Vagina (tissue), 2 donors: ENCODE results near the gene GPANK1. TPM values are rescaled to one million over a fixed set of nuclear protein-coding genes. Genes with fewer than 3 reads are reported as not detected.

ENCODE experiments used
- DNase-seq, 2 donors: peaks; one replicate each; pipeline ENCODE4 v3.0.0-alpha.2; 2017; ENCODE audit errors: extremely low spot score in 2 of 2
- H3K27ac ChIP-seq: fragments of 200-600 bp; sonication (generic); one replicate; pipeline ENCODE4 v1.5.1; 2019
- H3K27me3 ChIP-seq: fragments of 200-600 bp; sonication (generic); one replicate; pipeline ENCODE4 v1.5.1; 2019
- H3K36me3 ChIP-seq, 2 donors: fragments of 200-600 bp; sonication (generic); one replicate each; pipeline ENCODE4 v1.5.1; 2017 to 2019
- H3K4me1 ChIP-seq: fragments of 200-600 bp; sonication (generic); one replicate; pipeline ENCODE4 v1.5.1; 2019
- H3K4me3 ChIP-seq, 2 donors: fragments of 200-600 bp; sonication (generic); 1 replicate in 1 of 2; 2 replicates in 1 of 2; pipeline ENCODE4 v1.5.1; 2016 to 2019
- H3K9me3 ChIP-seq: fragments of 200-600 bp; sonication (generic); one replicate; pipeline ENCODE4 v1.5.1; 2019
- POLR2A ChIP-seq, 2 donors: fragments of 450-650 bp; IDR thresholded peaks; one replicate each; pipeline ENCODE4 v1.6.1; 2017; ENCODE audit warnings: antibody characterized with exemption in 2 of 2, mild to moderate bottlenecking in 2 of 2, moderate library complexity in 2 of 2
- POLR2AphosphoS5 ChIP-seq, 2 donors: sonication (generic); formaldehyde crosslinking; IDR thresholded peaks; one replicate each; pipeline ENCODE4 v1.9.0; 2017; ENCODE audit warnings: antibody characterized with exemption in 2 of 2, mild to moderate bottlenecking in 2 of 2, low read depth in 1 of 2; ENCODE audit not compliant: insufficient read depth in 1 of 2
- intact Hi-C: fragments of 100-400 bp; cut with DNase I; formaldehyde crosslinking; loops from one replicate; pipeline ENCODE4 v1.15.1; 2023
- total RNA-seq: library from RNA; depleted of rRNA; stranded (reverse); fragments of >200 nt; gene quantifications from one replicate; pipeline ENCODE4 v1.2.3, GENCODE V29; 2016
- TF ChIP-seq, protein P1 (sequence below), 3 experiments: fragments of 450-650 bp in 2 of 3; fragments of 200-600 bp in 1 of 3; sonication (generic) in 1 of 3; IDR thresholded peaks; one replicate each; pipeline ENCODE4 v1.5.1; 2017 to 2019; ENCODE audit warnings: antibody characterized with exemption in 3 of 3, mild to moderate bottlenecking in 2 of 3, moderate library complexity in 2 of 3

Gene GPANK1
- total RNA-seq, 1 donor from 2014 or later: 16.9 TPM

DNA sequence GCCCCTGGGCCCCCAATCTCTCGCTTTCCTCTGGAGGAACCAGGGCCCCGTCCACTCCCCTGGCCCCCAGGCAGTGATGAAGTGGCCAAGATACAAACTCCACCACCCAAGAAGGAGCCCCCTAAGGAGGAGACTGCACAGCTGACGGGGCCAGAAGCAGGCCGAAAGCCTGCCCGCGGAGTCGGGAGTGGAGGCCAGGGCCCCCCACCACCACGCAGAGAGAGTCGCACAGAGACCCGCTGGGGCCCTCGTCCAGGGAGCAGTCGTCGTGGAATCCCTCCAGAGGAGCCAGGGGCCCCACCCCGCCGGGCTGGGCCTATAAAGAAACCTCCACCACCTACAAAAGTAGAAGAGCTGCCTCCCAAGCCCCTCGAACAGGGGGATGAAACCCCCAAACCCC is 33.6 kb downstream of the GPANK1 start:
- Histone ChIP-seq H3K27me3 (no peaks in the 10 kb centered on the region), H3K9me3 (no peaks in the 10 kb centered on the region), H3K4me3 (no peak overlapping the region), H3K27ac (no peak overlapping the region), H3K36me3 (peaks cover 0 to 97% of the 10 kb centered on the region in 2 donors), H3K4me1 (no peaks in the 10 kb centered on the region)
- no peak for TF ChIP-seq POLR2AphosphoS5 (IDR thresholded peaks at IDR 0.05; ENCODE audit: insufficient read depth in 1 of 2, low read depth in 1 of 2)
- TF ChIP-seq POLR2A (IDR thresholded peaks at IDR 0.05): no peak
- TF ChIP-seq, protein P1, sequence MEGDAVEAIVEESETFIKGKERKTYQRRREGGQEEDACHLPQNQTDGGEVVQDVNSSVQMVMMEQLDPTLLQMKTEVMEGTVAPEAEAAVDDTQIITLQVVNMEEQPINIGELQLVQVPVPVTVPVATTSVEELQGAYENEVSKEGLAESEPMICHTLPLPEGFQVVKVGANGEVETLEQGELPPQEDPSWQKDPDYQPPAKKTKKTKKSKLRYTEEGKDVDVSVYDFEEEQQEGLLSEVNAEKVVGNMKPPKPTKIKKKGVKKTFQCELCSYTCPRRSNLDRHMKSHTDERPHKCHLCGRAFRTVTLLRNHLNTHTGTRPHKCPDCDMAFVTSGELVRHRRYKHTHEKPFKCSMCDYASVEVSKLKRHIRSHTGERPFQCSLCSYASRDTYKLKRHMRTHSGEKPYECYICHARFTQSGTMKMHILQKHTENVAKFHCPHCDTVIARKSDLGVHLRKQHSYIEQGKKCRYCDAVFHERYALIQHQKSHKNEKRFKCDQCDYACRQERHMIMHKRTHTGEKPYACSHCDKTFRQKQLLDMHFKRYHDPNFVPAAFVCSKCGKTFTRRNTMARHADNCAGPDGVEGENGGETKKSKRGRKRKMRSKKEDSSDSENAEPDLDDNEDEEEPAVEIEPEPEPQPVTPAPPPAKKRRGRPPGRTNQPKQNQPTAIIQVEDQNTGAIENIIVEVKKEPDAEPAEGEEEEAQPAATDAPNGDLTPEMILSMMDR (IDR thresholded peaks at IDR 0.05): no peak
- intact Hi-C loops: no loop called here
- no peak for DNase-seq

DNA sequence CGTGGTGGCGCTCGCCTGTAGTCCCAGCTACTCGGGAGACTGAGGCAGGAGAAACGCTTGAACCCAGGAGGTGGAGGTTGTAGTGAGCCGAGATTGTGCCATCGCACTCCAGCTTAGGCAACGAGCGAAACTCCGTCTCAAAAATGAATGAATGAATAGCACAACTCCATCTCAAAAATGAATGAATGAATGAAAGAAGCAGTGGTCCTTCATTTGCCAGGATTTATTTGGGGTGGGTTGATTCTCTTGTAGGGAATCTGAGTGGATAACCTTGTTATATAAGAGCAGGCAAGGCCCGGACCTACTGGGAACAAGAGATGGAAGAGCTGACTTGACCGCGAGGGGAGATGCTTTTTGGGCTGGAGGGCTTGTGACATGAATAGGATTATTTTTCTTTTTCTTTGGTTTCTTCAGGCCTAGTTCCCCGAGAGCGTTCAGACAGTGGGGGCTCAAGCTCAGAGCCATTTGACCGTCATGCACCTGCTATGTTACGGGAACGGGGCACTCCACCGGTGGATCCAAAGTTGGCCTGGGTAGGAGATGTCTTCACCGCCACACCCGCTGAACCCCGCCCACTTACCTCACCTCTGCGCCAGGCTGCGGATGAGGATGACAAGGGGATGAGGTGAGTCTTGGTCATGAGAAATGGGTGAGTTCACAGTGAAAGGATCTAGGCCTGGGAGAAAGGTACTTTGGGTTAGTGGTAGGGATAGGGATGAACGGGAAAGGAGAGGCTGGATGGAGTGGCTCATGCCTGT is 34.4 kb downstream of the GPANK1 start:
- intact Hi-C loops: no loop called here
- TF ChIP-seq, protein P1 (IDR thresholded peaks at IDR 0.05): no peak
- TF ChIP-seq POLR2A (IDR thresholded peaks at IDR 0.05) (no peak), POLR2AphosphoS5 (IDR thresholded peaks at IDR 0.05; ENCODE audit: insufficient read depth in 1 of 2, low read depth in 1 of 2) (no peak)
- H3K36me3 ChIP-seq: peaks cover 0 to 97% of the 10 kb centered on the region in 2 donors

GRCh38 chr6:31629014-31629413 is 35.8 kb downstream of the GPANK1 start:
- TF ChIP-seq POLR2AphosphoS5 (IDR thresholded peaks at IDR 0.05; ENCODE audit: insufficient read depth in 1 of 2, low read depth in 1 of 2) (no peak), POLR2A (IDR thresholded peaks at IDR 0.05) (no peak)
- TF ChIP-seq, protein P1 (IDR thresholded peaks at IDR 0.05): no peak
- Histone ChIP-seq H3K36me3 (peaks cover 0 to 97% of the 10 kb centered on the region in 2 donors), H3K27ac (no peak overlapping the region), H3K4me3 (no peak overlapping the region), H3K27me3 (no peaks in the 10 kb centered on the region), H3K4me1 (no peaks in the 10 kb centered on the region), H3K9me3 (no peaks in the 10 kb centered on the region)
- DNase-seq: no peak
- intact Hi-C loops: no loop called here

More for the DNA sequence above, 34.4 kb downstream of the GPANK1 start:
- Histone ChIP-seq H3K27ac (no peak overlapping the region), H3K4me3 (no peak overlapping the region), H3K27me3 (no peaks in the 10 kb centered on the region), H3K9me3 (no peaks in the 10 kb centered on the region), H3K4me1 (no peaks in the 10 kb centered on the region)
- no peak for DNase-seq

- intact Hi-C loops: no loop called here
- H3K36me3 ChIP-seq: peaks cover 0 to 94% of the 10 kb centered on the region in 2 donors
- H3K4me3 ChIP-seq: no peak overlapping the region
- no peaks in the 10 kb centered on the region for H3K9me3 ChIP-seq
- H3K27ac ChIP-seq: no peak overlapping the region
- H3K4me1 ChIP-seq: peaks cover 2% of the 10 kb centered on the region
- TF ChIP-seq POLR2A (IDR thresholded peaks at IDR 0.05): no peak
- TF ChIP-seq POLR2AphosphoS5 (IDR thresholded peaks at IDR 0.05; ENCODE audit: insufficient read depth in 1 of 2, low read depth in 1 of 2): no peak
- TF ChIP-seq, protein P1 (IDR thresholded peaks at IDR 0.05): no peak
- no peaks in the 10 kb centered on the region for H3K27me3 ChIP-seq
- DNase-seq: no peak
These were observed 37.0 kb downstream of the GPANK1 start for GRCh38 chr6:31627690-31628287.

DNA sequence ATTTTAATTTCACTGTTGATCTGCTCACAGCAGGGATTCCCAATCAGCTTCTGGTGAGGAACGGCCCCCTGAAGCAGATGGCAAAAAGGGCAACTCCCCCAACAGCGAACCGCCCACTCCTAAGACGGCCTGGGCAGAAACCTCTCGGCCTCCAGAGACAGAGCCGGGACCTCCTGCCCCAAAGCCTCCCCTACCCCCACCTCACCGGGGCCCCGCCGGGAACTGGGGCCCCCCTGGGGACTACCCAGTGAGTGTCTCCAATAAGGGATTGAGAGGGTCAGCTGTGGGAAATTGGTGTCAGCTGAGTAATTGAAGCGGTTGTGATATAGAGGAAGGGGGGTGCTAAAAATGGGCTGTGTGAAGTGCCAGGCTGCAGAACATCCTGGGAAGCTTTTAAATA is 37.8 kb downstream of the GPANK1 start:
- no peak overlapping the region for H3K27ac ChIP-seq
- intact Hi-C loops: no loop called here
- no peak for DNase-seq
- no peaks in the 10 kb centered on the region for H3K9me3 ChIP-seq
- H3K27me3 ChIP-seq: no peaks in the 10 kb centered on the region
- peaks cover 0 to 85% of the 10 kb centered on the region in 2 donors for H3K36me3 ChIP-seq
- no peak overlapping the region for H3K4me3 ChIP-seq
- no peak for TF ChIP-seq POLR2A (IDR thresholded peaks at IDR 0.05)
- TF ChIP-seq, protein P1 (IDR thresholded peaks at IDR 0.05): no peak
- TF ChIP-seq POLR2AphosphoS5 (IDR thresholded peaks at IDR 0.05; ENCODE audit: insufficient read depth in 1 of 2, low read depth in 1 of 2): no peak
- H3K4me1 ChIP-seq: peaks cover 11% of the 10 kb centered on the region
